D341Med (cell line): ENCODE data around the gene PABPN1.
"Not testable (repeated sequence)": the region's sequence is repeated elsewhere in the genome, so short reads cannot be mapped to it uniquely, and the experiment has no call there.

Experiments
- DNase-seq: peaks from one replicate; pipeline ENCODE4 v3.0.0; 2012; ENCODE audit warnings: low spot score

PABPN1 gene, protein sequence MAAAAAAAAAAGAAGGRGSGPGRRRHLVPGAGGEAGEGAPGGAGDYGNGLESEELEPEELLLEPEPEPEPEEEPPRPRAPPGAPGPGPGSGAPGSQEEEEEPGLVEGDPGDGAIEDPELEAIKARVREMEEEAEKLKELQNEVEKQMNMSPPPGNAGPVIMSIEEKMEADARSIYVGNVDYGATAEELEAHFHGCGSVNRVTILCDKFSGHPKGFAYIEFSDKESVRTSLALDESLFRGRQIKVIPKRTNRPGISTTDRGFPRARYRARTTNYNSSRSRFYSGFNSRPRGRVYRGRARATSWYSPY

DNA sequence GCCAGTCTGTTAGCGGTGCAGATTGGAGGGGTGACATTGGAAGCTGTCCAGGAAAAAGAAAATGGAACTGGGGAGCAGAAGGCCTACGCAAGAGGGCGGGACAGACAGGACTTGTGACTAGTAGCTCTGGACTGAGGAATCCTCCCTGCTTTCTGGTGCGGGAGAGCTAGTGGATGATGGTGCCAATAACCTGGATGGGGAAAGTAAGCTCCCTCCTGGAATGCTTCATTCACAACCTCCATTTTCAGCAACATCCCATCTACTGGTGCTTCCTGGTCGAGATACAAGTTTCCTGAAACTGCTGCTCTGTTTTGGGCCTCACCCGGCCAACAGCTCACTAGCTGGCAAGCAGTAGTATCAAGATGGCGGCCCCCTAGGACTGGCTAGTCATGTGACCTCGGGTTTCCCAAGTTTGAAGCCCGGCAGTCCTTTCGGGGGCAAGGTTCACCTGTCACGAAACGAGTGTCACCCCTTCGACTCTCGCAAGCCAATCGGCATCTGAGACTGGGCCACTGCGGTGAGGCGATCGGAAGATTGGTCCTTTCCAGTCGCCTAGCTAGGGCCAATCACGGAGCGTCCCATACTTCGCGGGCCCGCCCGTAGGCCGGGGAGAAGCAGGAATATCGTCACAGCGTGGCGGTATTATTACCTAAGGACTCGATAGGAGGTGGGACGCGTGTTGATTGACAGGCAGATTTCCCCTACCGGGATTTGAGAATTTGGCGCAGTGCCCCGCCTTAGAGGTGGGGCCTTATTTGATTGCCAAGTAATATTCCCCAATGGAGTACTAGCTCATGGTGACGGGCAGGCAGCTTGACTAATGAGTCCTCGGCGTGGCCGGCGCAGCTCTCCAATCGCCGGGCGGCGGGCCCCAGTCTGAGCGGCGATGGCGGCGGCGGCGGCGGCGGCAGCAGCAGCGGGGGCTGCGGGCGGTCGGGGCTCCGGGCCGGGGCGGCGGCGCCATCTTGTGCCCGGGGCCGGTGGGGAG lies at the start of gene PABPN1:
PABPN1 (plus strand) TSS at position 874 of the 988 bp plus-strand sequence; CDS start at position 887, 13 bp downstream.
- DNase-seq, result peak; percentile 97

DNA sequence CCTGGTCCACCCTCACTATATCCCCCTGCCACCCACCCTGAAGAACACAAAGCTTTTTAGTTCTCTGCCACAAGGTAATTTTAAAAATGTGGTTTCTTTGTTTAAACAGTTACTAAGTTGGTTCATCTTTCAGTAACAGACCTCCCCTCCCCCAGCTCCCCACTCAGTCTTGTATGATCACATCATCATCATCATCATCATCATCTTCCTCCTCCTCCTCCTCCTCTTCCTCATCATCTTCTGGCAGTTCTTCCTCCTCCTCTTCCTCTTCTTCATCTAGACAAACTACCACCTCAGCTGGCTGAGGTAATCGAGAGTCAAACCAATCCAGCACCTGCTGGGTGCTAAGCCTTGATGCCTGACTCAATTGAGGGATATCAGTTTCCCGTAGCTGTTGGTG lies 45.8 kb upstream of the PABPN1 start:
- DNase-seq, result no peak

DNA sequence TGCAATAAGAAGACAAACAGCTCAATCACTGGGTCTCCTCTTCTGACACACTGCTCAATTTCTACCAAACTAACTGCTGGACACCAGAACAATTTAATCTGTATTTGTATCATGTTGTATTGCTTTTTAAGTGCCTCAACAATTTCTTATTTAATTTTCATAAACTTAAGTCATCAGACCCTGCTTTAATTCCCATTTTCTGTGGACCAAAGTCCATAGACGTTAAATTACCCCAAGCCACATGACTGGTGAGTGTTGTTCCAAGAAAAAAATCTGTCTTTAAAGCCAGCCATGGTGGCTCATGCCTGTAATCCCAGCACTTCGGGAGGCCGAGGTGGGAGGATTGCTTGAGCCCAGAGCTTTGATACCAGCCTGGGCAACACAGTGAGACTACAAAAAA lies 44.1 kb upstream of the PABPN1 start:
- no peak for DNase-seq

DNA sequence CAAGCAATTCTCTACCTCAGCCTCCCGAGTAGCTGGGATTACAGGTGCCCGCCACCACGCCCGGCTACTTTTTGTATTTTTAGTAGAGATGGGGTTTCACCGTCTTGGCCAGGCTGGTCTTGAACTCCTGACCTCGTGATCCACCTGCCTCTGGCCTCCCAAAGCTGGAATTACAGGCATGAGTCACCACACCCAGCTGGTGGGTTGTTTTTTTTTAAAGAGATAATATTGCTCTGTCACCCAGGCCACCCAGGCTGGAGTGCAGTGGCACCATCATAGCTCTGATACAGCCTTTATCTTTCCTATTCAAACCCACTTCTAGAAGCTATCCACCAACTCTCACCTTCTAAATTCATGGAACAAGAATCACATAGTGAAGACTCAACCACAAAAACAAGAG lies 43.3 kb upstream of the PABPN1 start:
- DNase-seq, result not testable (repeated sequence)

DNA sequence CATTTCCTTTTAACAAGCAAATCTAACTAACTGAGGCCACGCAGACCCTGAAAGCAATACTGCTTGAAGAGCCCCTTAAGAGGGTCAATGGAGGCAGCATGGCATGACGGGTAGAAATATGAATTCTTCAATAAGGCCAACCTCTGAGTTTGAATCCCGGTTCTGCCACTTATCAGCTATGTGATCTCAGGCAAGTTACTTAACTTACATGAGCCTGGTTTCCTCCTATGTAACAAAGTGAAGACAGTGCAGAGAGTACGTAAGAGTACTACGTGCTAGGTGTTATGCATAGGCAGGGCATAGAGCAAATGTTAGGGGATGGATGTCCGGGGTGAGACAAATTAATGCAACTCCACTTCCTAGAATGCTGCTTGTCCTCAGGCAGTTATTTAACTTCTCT lies 40.0 kb upstream of the PABPN1 start:
- no peak for DNase-seq

DNA sequence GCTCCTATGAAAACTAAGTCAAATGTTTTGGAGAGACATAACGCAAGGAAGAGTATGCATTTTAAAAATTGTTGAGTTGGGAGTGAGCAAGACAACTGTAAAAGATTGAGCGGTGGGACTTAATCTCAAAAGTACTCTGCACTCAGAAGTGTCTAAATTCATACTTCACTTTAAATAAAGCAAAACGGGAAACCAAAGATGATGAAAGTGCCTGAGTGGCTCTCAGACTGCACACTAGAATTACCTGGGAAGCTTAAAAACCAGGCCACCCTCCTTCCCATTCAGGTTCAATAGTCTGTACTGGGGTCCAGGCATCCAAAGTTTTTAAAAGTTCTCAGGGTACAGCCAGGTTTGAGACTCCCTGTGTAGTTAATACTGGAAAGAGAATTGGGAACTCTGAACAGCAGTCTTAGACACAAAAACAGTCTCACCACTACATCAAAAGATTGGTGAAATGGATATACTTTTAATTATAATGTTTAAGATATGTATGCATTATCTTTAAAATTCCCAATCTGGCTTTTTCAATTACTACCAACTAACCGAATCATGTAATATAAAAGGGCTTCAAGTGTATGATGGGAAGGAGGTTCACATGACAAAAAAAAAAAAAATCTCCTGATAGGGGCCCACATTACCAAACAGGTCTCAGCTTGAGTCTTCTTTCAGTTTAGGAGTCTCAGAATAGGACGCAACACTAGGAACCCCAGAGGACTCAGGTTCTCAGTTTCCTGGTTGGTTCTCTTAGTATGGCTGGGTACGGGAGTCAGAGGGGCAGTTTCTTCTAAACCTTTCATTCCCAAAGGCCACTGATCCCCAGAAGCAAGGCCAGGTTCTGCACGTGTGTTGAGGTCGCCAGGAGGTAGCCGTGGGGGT lies 36.4 kb upstream of the PABPN1 start:
- no peak for DNase-seq

DNA sequence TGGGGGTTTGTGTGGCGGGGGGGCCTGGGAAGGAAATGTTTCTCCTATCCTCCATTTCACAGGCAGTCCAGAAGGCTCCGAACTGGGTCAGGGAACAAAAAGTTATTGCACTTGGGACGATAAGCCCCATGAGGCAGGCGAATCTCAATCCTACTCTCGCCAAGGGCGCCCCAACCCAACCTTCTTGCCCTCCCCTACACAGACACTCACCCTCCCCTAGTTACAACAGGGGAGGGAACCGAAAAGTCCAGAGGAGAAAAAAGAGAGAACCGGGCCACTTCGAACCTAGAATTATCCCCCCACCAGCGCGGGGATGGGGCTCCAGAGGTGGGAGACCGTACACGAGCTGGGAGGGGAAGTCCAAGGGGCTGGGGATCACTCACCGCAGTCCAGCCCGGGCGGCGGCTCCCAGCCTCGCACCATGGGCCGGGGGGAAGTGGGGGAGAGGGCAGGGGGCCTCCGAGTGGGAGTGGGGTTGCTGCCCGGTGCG lies 35.7 kb upstream of the PABPN1 start:
- DNase-seq, result no peak

DNA sequence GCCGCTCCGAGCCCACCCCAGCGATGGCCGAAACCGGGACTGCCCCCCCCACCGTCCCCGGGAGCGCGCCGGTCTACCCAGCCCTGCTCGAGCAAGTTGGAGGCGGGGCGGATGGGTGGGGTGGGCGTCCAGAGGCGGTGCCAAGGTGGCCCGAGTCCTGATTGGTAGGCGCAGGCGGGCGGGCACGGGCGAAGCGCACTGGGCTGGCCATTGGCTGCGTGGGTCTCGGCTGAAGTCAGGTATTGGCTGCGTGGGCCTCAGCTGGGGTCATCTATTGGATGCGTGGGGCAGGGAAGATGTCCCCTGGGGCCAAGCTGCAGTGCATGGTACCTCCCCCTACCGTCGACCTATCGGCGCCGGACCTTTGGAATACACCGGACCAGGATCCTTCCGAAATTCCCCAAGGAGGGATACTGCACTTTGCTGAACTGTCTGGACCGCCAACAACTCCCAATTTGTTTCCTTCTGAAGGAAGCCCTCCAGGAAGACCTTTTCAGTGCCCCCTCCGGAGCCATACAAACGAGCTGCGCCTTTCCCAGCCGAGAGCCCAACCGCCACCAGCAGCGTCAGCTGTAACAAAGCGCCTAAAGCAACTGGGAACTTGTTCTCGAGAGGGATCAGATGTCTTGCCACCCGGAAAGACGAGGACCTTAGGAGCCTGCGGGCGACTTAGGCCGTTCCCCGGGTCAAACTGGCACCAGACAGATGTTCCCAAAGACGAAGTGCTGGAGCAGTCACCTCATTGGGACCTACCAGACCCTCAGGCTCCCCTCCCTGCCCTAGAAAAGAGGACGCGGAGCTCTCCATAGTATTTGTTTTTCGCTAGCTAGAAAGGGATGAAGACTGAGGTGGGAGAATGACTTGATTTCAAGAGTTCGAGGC lies 35.0 kb upstream of the PABPN1 start, which contains the start of gene HOMEZ:
HOMEZ (minus strand) TSS at position 113 of the 882 bp plus-strand sequence. CDS start 180 bp downstream, outside the sequence.
- DNase-seq, result peak; percentile 98

DNA sequence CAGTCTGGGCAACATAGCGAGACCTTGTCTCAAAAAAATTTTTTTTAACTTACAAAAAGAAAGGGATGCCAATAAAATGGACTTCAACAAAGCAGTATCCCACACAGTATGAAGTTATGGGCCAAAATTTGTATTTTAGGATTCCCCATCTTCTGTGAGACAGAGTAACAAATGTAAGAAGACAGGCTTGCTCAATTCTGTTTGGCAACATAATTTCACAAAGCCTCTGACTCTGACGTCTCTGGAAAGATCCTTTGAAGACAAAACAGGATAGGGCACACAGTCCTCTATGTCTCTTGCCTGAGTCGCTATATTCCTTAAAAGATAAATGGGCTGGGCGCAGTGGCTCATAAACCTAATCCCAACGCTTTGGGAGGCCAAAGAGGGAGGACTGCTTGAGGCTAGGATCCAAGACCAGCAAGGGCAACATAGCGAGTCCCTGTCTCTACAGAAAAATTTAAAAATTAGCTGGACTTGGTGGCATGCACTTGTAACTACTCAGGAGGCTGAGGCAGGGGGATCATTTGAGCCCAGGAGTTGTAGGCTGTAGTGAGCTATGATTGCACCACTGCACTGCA lies 34.3 kb upstream of the PABPN1 start:
- no peak for DNase-seq

DNA sequence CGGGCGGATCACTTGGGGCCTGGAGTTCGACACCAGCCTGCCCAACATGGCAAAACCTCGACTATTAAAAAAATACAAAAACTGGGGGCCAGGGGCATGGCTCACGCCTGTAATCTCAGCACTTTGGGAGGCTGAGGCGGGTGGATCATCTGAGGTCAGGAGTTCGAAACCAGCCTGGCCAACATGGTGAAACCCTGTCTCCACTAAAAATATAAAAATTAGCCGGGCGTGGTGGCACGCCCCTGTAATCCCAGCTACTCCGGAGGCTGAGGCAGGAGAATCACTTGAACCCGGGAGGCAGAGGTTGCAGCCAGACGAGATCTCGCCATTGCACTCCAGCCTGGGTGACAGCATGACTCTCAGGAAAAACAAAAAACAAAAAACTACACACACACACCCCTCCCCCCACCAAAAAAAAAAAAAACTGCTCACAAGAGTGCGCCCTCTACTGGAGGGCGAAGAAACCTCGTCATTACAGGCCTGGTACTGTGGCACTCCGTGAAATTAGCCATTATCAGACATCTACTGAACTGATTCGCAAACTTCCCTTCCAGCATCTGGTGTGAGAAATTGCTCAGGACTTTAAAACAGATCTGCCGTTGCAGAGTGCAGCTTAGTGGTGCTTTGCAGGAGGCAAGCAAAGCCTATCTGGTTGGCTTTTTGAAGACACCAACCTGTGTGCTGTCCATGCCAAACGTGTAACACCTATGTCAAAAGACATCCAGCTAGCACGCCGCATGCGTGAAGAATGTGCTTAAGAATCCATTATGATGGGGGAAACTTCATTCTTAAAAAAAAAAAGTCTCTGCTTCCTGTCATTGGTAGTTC lies 26.3 kb upstream of the PABPN1 start:
- no peak for DNase-seq

DNA sequence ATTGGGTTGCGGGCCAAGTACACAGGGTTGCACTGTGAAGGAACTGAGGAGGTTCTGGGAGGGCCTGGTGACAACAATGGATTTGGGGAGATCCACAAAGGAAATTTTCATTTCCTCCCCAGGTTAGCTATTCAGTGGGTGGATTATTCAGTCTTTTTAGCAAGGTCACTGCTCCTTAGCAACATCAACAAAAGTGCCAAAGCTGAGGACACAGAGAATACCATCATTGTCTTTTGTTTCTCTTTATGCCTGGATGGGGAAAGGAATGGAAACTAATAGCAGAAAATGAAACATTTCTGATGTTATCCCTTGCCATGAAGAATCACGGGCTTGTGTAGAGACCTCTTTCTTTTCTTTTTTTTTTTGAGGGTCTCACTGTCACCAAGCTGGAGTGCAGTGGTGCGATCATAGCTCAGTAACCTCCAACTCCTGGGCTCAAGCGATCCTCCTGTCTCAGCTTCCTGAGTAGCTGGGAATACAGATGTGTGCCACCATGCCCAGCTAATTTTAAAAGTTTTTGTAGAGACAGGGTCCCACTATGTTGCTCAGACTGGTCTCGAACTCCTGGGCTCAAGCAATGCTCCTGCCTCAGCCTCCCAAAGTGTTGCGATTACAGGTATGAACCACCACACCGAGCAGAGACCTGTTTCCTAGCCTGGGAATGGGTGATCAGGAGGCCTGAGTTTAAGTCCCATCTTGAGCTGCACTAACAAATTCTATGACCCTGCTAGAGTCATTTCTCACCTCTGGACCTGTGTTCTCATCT lies 25.1 kb upstream of the PABPN1 start:
- no peak for DNase-seq

DNA sequence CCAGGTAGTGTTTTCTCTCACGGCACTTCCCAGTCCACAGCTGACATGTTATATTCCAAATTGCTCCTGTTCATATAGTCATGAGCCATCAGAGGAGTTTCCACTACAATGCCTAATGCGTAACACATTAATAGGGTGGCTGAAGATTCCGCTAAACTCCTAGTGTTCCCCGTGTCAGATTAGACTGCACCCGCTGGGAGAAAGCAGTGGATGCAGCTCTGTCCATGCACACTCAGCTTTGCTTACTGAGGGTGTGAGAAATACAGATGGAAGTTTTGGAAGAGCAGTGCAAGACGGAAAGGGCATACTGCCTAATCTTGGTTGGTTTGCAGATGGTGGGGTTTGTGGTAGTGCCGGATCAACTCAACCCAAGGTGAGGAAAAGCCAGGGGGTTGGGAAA lies 24.2 kb upstream of the PABPN1 start:
- no peak for DNase-seq

DNA sequence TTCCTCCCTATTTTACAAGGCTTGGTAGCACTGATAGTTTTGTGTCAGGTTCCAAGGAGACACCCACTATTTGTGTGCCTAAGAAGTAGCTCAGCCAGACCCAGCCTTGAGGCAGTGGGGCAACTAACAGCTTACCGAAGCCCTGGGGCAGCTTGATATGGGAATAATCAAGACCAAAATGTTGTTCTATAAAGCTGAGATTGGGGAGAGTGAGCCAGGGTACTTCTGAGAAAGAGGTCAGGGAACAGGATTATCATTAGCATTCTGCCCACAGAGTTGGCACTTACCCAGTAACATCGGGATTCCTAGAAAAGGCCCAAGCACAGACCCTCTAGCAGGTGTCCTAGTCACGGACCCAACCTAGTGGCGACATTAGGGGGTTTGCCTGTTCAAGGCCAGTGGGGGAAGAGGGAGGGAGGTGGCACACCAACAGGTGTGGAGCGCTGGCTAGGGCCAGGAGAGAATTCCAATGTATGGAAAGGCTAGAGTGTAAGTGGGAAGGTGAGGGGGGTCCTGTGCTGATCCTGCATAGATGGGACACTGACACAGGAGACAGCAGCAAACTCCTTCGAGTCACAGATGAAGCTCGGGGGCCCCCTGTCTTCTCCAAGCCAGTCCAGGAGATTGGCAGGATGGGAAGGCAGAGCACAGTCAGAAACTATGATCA lies 23.5 kb upstream of the PABPN1 start:
- DNase-seq, result no peak

DNA sequence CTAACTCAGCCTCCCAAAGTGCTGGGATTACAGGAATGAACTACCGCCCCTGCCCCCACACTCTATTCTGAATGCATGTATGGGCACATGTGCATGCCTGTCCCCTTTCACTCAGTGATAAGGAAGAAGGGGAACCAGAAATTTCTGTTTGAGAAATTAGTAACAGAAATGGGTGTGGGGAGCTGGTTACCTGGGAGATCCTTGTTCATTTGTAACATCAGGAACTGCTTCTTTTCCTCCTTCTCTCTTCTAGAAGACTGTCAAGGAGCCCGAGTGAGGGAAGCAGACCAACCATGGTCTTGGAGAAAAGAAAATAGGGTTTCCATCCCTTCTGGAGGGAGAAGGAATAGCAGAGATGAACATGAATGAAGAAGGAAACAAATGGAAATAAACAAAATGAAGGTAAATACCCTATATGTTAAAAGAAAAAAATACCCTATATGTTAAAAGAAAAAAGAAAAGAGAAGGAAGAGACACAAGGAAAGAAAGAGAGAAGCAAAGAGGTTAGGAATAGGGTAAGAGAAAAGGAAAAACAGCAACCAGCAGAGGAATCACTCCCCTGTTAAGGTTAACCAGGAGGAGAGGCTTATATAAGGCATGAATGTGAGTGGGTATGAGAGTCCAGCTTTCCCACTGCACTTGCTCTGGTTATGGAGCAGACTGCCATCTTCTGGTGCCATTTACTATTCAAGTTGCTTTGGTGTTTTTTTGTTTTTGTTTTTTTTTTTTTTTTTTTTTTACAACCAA lies 21.9 kb upstream of the PABPN1 start:
- no peak for DNase-seq

DNA sequence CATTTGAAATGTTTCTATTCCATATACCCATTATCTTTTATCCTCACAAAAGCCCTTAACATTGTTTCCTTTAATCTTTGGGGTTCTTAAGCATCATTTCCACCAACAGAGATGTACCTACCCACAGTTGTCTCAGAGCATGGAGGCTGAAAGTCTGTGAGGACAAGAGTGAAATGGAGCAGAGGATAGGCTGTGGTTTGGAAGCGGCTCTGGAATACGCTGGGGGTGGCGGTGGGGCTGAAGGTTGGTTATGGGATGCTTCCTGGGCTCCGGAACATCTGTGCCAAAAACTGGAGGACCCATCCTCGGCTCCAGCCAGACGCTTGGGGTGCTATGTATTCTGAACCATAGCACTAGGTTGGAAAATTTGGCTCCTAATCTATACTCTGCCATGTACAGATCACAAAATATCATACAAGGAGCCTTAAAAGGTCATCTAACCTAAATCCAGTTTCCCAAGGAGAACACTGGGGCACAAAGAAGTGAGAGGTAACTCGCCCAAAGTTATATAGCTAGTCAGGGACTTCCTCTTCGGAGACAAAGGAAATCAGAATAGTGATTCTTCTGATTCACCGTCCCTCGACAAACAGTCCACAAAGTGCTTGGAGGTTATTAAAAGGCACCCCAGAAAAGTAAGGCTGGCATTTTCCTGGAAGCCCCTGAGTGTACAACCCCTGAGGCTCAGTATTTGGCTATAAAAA lies 21.1 kb upstream of the PABPN1 start:
- no peak for DNase-seq

DNA sequence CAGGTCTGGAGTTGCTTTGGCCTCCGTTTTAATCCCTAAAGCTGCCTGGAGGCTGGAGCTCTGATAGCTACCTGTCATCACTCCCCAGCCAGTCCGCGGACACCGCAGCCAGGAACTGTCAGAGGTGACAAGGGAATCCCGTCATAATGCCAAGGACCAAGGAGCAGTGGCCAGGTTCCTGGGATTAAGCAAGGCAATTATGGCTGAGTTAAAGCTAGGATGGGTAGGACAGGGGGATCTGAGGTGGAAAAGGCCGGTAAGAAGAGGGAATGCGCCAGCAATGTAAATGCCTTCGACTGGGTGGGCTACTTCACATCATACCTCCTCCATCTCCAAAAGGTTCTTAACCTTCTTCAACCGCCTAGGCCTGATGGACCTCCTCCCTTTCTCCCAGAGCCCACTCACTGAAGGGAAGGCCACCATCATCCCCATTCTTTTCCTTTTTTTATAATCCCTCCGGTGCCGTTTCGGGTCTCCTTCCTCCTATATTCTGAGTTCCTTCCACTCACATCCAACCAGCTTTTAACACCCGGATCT lies 20.5 kb upstream of the PABPN1 start:
- DNase-seq, result no peak
